Embryonic facial prominence (tissue), 1 donor: Measurements from ENCODE around the gene CORO2A.
"Not testable (repeated sequence)": the region's sequence is repeated elsewhere in the genome, so short reads cannot be mapped to it uniquely, and the experiment has no call there.

Source experiments
- DNase-seq: peaks from one replicate; pipeline ENCODE4 v3.0.0-alpha.2; 2016; ENCODE audit errors: extremely low spot score

Gene CORO2A

DNA sequence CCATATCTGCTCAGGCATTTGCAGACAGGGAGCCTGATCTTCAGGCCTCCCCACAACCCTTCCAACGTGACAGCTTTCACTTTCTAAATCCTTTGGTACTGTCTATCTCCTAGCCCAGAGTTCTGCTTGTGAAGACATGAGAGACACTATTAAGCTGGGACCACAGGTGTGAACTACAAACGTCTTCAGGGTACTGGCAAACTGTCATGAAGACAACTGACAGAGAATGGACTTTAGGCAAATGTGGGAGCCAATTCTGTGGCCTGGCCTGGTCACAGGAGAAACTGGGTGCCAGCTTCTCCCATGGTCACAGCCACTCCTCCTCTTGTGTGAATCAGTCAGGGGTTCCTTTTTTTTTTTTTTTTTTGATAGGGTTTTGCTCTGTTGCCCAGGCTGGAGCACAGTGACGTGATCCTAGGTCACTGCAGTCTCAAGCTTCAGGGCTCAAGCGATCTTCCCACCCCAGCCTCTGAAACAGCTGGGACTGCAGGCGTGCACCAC is 83.9 kb downstream of the CORO2A start:
- DNase-seq = no peak

DNA sequence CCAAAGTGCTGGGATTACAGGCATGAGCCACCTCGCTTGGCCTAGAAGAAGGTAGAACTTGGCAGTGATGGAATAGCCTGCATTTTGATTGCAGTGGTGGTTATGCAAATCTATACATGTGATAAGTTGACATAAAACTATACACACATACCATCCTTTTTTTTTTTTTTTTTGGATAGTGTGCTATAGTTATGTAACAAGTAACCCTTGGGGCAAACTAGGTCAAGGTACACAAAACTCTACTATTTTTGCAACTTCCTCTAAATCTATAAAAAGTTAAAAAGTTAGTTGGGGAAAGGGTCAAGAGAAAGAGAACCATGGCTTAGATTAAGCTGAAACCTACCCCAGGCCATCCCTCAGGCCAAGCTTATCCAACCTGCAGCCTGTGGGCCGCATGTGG is 84.5 kb downstream of the CORO2A start:
- DNase-seq = no peak

DNA sequence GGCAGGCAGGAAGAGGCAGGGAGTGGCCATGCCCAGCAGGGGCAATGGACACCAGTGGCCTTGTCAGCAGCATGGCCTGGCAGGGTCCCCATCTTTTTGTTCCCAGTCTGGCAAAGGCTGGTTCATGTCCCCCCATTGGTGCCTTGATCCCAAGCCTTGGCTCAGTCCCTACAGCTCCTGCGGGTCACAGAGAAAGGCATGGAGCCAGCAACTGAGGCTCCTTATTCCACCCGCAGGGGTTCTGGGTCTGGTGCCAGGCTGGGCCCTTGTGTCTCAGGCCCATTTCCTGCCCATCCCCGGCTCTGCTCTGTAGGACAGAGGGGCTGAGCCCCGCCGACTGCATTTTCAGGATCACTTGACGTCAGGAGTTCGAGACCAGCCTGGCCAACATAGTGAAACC is 87.4 kb downstream of the CORO2A start:
- DNase-seq = no peak

- no peak for DNase-seq
Observed at GRCh38 chr9:98104445-98104881, 88.0 kb downstream of the CORO2A start.

- no peak for DNase-seq
Observed at GRCh38 chr9:98101868-98102273, 90.6 kb downstream of the CORO2A start.

DNA sequence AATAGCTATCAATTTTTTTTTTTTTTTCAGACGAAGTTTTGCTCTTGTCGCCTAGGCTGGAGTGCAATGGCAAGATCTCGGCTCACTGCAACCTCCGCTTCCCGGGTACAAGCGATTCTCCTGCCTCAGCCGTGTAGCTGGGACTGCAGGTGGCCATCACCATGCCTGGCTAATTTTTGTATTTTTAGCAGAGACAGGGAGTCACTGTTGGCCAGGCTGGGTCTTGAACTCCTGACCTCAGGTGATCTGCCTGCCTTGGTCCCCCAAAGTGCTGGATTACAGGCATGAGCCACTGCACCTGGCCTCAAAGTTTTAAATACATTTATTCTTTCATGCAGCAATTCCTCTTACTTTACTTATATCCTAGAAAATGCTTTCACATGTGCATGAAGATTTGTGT is 91.0 kb downstream of the CORO2A start:
- no peak for DNase-seq

DNA sequence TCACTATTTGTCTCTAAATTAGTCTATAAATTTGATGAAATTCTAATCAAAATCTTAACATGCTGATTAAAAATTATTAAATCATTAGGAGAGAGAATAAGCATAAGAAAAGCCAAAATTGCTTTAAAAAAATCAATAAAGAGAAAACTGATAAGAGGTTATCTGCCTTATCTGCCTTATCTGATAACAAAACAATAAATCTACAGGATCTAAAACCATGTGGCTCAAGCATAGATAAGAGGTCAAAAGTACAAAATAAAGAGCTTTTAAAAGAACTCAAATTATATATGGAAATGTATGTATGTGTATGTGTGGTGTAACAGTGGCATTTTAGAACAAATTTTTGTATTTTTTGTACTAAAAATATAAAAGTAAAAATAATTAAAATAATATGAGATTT is 92.0 kb downstream of the CORO2A start:
- no peak for DNase-seq

DNA sequence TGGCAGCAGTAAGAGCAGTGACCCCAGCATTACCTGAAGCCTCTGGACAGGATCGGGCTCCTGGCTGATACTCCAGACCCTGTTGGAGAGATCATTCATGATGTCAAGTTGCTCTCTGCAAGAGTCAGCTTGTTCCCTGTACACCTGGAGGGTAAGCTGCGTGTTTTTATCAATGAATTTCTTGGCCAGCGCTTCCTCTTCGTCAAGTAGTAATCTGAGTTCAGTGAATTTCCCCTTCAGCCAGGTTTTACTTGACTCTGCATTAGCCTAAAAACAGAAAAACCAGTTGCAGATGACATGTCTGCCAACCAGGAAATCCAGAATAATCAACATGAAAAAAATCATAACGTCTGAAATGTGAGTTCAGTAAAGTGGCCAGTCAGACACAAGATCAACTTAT is 92.5 kb downstream of the CORO2A start:
- no peak for DNase-seq

DNA sequence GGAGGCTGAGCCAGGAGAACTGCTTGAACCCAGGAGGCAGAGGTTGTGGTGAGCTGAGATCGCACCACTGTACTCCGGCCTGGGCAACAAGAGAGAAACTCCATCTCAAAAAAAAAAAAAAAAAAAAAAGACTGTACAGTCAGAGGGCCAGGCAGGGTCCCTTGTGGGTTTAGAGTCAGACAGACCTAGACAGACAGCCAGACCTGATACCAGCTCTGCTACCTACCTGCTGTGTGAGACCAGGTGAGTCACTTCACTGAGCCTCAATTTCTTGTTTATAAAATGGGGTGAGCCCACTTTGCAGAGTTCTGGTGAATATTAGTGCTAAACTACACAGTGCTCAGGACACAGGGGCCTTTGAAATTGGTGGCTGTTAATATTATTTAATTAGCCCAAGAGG is 93.1 kb downstream of the CORO2A start:
- DNase-seq = no peak

GRCh38 chr9:98097836-98098235 is 94.6 kb downstream of the CORO2A start:
- DNase-seq = no peak

GRCh38 chr9:98096091-98096490 is 96.3 kb downstream of the CORO2A start:
- DNase-seq = no peak

DNA sequence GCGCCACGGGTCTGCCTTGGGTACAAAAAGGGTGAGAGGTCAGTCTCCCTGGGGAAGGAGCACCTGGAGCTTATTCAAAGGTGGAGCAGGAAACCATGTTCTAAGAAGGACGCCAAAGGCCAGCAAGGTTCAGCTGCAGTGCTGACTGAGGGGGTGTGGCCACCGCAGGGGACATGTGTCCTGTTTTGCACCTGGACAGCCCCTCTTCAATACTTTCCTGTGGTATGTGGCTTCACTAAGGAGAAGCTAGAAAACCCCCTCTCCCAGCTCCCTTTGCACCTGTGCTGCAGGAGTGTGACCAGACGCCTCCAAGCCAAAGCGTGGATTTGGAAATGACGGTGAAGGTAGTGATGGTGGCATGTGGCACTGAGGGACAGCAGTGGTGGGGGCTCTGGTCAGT is 97.0 kb downstream of the CORO2A start:
- DNase-seq = no peak

GRCh38 chr9:98094851-98095250 is 97.6 kb downstream of the CORO2A start:
- no peak for DNase-seq

DNA sequence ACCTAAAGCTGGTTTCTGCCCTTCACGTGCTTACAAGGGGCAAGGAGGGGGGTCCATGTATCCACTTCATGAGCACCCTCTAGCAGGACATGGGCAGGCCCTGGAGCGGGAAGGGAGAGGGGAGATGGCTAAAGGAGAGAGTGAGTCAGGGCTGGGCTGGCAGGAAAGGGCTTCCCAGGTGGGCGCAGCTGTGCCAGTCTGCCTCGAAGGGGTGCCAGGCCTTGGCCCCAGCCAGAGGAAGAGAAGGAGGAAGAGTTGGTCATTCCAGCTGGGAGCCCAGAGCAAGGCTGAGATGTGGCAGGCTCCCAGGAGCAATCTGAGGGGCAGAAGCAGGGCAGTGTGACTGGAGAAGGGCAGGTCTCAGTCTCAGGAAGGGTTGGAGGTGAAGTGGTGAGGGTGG is 98.1 kb downstream of the CORO2A start:
- DNase-seq = no peak

DNA sequence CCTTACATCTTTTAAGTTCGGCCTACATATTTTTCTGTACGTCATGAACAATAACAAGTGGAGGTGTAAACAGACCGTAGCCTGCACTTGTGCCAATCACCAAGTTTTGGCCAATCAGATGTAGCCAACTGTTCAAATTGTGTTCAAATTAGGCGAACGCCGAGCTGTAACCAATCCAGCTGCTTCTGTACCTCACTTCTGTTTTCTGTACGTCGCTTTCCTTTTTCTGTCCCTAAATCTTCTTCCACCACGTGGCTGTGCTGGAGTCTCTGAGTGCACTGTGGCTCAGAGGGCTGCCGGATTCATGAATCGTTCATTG is 99.9 kb downstream of the CORO2A start:
- DNase-seq = no peak

DNA sequence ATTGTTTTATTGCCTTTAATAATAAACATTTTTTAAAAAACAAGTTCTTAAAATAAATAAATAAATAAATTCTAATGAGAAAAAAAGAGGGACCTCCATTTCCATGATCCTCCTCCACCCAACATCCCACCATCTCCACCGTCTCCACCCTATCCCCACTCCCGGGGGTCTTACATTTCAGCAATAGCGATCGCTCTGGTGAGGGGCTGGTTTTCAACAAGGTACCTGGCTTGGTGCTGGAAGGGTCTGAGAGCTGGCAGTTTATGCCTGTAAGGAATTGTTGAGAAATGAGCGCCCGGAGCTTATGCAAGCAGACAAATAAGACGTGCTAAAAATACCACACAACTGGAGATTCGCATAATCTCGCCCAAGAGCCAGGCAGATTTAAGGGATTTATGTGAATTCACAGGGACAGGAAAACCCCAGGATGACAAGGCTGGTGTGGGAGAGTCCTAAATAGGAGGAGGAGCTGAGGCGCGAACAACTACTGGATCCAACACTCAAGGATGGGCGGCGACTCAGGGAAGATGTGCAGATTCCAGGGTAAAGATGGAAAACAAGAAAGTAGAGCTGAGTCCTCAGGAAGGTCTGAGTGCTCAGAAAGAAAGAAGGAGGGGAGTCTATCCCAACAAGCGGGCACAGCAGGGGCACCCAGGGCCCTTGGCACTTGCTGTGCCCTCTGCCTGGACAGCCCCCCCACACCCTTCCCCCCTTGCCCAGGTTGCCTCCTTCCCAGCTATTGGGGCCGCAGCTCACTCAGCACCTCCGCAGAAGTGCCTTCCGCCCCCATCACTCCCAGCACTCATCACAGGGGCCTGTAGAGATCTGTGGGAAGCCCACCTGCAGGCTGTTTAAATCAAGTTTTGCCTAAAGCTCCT is 100.5 kb downstream of the CORO2A start:
- no peak for DNase-seq

DNA sequence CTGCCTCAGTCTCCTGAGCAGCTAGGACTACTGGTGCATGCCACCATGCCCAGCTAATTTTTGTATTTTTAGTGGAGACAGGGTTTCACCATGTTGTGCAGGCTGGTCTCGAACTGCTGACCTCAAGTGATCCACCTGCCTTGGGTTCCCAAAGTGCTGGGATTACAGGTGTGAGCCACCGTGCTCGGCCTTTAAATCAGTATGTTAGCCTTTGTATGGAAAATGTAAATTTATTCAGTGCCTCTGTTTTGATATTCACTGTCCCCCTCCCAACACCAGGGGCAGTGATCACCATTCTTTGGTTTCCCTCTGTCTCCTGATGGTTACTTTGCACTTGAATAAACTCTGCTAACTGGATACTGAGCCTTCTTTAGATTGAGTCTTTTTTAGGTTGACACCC is 101.8 kb downstream of the CORO2A start:
- DNase-seq = not testable (repeated sequence)

- DNase-seq = no peak
Observed at GRCh38 chr9:98087420-98088354, 104.8 kb downstream of the CORO2A start.

DNA sequence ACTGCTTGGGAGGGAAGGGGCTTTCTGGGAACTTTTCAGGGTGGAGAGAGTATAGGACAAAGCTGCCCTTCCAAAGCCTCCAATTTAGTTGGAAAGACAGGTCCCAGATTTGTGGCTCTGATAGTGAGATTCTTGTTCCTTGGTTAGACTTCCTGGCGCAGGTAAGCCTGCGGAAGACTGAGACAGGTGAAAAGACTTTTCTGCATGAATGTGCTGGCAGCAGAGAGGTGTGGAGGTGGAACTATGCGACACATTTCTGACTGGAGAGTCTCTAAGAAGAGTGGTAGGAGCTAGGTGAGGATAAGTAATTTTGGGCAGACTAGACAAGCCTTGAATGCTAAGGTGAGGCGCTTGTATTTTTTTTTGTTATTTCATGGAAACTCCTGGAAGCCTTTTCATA is 106.0 kb downstream of the CORO2A start:
- DNase-seq = no peak

DNA sequence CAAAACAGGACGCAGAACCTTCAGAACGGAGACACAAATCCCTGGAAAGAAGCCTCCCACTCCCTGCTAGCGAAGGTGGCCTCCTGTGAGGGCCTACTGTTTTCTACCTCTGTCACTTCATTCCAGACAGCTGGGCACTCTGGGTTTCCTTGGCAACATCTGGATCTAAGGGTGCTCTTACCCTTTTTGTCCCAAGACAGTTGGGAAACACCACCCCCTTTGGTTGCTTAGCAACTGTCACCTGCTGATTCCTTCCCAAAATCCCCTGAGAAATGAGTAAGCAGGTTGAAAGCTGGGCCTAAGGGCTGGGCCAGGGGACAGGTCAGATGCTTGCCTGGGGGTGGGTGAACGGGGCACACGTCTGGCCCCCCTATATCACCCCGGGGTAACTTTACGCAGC is 106.5 kb downstream of the CORO2A start:
- no peak for DNase-seq

DNA sequence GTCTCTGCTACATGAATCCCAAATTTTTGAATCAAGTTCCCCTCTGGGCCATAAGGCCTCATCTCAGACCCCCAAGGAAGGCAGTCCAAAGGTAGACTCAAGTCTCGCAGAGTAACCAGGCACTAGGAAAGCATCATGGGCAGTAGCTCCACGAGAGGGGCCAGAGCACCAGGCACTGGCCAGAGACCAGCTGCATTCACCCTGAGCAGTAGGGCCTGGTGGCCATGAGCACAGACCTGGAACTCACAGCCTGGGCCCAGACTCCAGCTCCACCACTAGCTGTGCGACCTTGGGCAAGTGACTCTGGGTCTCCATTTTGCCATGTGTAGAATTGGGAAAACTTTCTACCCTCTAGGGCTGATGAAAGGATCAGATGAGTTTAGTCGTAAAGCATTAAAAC is 107.4 kb downstream of the CORO2A start:
- no peak for DNase-seq

DNA sequence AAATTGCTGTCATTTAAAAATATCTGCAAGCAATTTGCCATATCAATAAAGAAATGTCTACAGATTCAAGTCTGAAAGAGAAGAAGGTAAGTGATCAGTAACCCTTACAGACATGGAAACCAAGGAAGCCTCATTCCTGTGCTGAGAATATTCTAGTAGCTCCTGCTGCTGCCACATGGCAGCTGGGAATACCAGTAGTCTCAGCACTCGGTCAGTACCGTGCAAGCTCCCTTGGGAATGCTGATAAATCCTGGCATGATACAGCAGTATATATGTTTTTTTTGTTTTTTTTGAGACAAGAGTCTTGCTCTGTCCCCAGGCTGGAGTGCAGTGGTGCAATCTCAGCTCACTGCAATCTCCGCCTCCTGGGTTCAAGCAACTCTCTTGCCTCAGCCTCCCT is 108.0 kb downstream of the CORO2A start:
- DNase-seq = no peak
